Measurements from ENCODE around the gene RSPO4.

Gene RSPO4

DNA sequence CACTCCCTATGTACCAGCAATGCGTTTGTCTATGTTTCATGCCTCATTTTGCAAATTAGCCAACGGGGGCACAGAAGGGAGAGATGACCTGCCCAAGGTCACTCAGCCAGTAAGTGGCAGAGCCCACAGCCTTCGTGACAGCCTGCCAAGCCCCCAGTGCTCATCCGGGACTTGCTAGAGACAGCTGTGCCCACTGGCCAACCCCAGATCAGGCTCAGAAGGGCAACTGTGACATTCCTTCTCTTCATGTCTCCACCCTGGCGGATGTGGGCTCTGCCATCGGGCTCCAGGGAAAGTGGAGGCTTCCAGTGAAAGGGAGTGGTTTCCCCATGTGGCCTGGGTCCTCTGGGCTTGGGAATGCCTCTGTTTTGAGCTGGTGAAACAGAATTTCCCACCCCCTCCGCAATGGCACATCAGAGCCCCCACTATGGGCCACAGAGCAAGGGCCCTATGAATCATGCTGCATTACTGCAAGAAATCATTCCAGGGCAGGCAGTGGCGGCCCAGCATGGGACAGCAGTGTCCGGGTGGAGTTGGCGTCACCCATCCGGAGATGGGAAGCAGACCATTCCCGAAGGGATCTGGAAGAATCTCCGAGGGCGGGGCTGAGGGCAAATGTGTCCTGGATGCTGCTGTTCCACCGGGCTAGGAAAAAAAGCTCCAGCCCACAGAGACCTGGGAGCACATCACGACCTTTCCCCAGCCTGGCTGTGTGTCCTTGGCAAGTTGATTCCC lies 9.1 kb downstream of the RSPO4 start:
- no peaks in the 10 kb centered on the region for H3K9me3 ChIP-seq (replicated peaks; ENCODE audit: insufficient read depth, low read length)
- no peak for TF ChIP-seq EZH2phosphoT487 (IDR thresholded peaks at IDR 0.05; ENCODE audit: low read length)
- TF ChIP-seq EZH2 (optimal IDR thresholded peaks at IDR 0.05; ENCODE audit: low read depth, low read length) = no peak
- TF ChIP-seq, protein P1, sequence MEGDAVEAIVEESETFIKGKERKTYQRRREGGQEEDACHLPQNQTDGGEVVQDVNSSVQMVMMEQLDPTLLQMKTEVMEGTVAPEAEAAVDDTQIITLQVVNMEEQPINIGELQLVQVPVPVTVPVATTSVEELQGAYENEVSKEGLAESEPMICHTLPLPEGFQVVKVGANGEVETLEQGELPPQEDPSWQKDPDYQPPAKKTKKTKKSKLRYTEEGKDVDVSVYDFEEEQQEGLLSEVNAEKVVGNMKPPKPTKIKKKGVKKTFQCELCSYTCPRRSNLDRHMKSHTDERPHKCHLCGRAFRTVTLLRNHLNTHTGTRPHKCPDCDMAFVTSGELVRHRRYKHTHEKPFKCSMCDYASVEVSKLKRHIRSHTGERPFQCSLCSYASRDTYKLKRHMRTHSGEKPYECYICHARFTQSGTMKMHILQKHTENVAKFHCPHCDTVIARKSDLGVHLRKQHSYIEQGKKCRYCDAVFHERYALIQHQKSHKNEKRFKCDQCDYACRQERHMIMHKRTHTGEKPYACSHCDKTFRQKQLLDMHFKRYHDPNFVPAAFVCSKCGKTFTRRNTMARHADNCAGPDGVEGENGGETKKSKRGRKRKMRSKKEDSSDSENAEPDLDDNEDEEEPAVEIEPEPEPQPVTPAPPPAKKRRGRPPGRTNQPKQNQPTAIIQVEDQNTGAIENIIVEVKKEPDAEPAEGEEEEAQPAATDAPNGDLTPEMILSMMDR (IDR thresholded peaks at IDR 0.05; ENCODE audit: low read length) = no peak
- H3K9ac ChIP-seq (ENCODE audit: low read length) = no peak overlapping the region
- H3K36me3 ChIP-seq (replicated peaks; ENCODE audit: insufficient read depth, low read length) = no peaks in the 10 kb centered on the region
- H3K4me1 ChIP-seq (ENCODE audit: low read length) = no peaks in the 10 kb centered on the region
- no peak overlapping the region for H3K27ac ChIP-seq (ENCODE audit: low read length)
- no peak overlapping the region for H3K4me3 ChIP-seq (ENCODE audit: low read length)
- no peaks in the 10 kb centered on the region for H3K9me2 ChIP-seq (replicated peaks; ENCODE audit: insufficient read depth, low read length)
- no peaks in the 10 kb centered on the region for H3F3A ChIP-seq (ENCODE audit: insufficient read depth, low read length)
- H3K79me2 ChIP-seq (ENCODE audit: low read length) = no peaks in the 10 kb centered on the region
- no peaks in the 10 kb centered on the region; the same call in 1 of the 2 replicates for H3K27me3 ChIP-seq (replicated peaks; ENCODE audit: insufficient read depth, low read length)
- H2AFZ ChIP-seq (ENCODE audit: low read length) = no peak overlapping the region
- H4K20me1 ChIP-seq (ENCODE audit: insufficient read depth, low read length) = no peaks in the 10 kb centered on the region
- H3K4me2 ChIP-seq (ENCODE audit: low read depth, low read length) = no peak overlapping the region
- no peak for DNase-seq

DNA sequence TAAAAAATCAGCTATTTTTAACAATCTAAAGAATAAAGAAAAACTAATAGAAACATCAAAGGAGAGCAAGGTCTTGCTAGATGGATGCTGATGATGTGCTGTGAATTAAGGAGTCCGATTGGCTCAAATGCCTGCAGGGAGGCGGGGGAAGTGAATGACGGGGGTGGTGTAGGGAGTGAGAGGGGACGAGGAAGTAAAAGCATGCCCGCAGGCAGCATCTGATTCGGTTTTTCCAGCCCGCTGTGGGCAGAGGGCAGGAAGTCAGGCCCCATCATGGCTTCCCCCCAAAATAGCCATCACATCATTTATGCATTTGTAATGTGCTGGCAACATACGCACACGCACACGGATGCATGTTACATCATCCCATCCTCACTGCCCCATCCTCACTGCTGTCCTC lies 10.3 kb downstream of the RSPO4 start:
- no peak for DNase-seq
- Histone ChIP-seq H3K27me3 (replicated peaks; ENCODE audit: insufficient read depth, low read length) (no peaks in the 10 kb centered on the region; the same call in 1 of the 2 replicates), H3K4me3 (ENCODE audit: low read length) (no peak overlapping the region), H3F3A (ENCODE audit: insufficient read depth, low read length) (no peaks in the 10 kb centered on the region), H3K27ac (ENCODE audit: low read length) (no peak overlapping the region), H4K20me1 (ENCODE audit: insufficient read depth, low read length) (no peaks in the 10 kb centered on the region), H3K9ac (ENCODE audit: low read length) (no peak overlapping the region), H3K4me1 (ENCODE audit: low read length) (no peaks in the 10 kb centered on the region), H3K9me2 (replicated peaks; ENCODE audit: insufficient read depth, low read length) (no peaks in the 10 kb centered on the region), H3K36me3 (replicated peaks; ENCODE audit: insufficient read depth, low read length) (no peaks in the 10 kb centered on the region), H3K4me2 (ENCODE audit: low read depth, low read length) (no peak overlapping the region), H2AFZ (ENCODE audit: low read length) (no peak overlapping the region), H3K79me2 (ENCODE audit: low read length) (no peaks in the 10 kb centered on the region), H3K9me3 (replicated peaks; ENCODE audit: insufficient read depth, low read length) (no peaks in the 10 kb centered on the region)
- TF ChIP-seq, protein P1 (IDR thresholded peaks at IDR 0.05; ENCODE audit: low read length) = no peak
- TF ChIP-seq EZH2 (optimal IDR thresholded peaks at IDR 0.05; ENCODE audit: low read depth, low read length) = no peak

- Histone ChIP-seq H3K4me2 (ENCODE audit: low read depth, low read length) (no peak overlapping the region), H3F3A (ENCODE audit: insufficient read depth, low read length) (no peaks in the 10 kb centered on the region), H2AFZ (ENCODE audit: low read length) (no peak overlapping the region), H3K36me3 (replicated peaks; ENCODE audit: insufficient read depth, low read length) (no peaks in the 10 kb centered on the region), H3K9me3 (replicated peaks; ENCODE audit: insufficient read depth, low read length) (no peaks in the 10 kb centered on the region), H3K27me3 (replicated peaks; ENCODE audit: insufficient read depth, low read length) (no peaks in the 10 kb centered on the region; the same call in 1 of the 2 replicates), H3K9me2 (replicated peaks; ENCODE audit: insufficient read depth, low read length) (no peaks in the 10 kb centered on the region), H4K20me1 (ENCODE audit: insufficient read depth, low read length) (no peaks in the 10 kb centered on the region), H3K27ac (ENCODE audit: low read length) (no peak overlapping the region), H3K79me2 (ENCODE audit: low read length) (no peaks in the 10 kb centered on the region), H3K4me3 (ENCODE audit: low read length) (no peak overlapping the region), H3K9ac (ENCODE audit: low read length) (no peak overlapping the region), H3K4me1 (ENCODE audit: low read length) (no peaks in the 10 kb centered on the region)
- no peak for DNase-seq
- TF ChIP-seq EZH2 (optimal IDR thresholded peaks at IDR 0.05; ENCODE audit: low read depth, low read length) (no peak), EZH2phosphoT487 (IDR thresholded peaks at IDR 0.05; ENCODE audit: low read length) (no peak)
- TF ChIP-seq, protein P1 (IDR thresholded peaks at IDR 0.05; ENCODE audit: low read length) = no peak
These were observed 11.7 kb downstream of the RSPO4 start for GRCh38 chr20:990293-990959.

Data from MM.1S (cell line).